HL-60/S4 treated with retinoic acid at 250 ng/mL for 4 days and 3 days (cell line): ENCODE data around the gene ILDR1.
"Not testable (repeated sequence)": the region's sequence is repeated elsewhere in the genome, so short reads cannot be mapped to it uniquely, and the experiment has no call there.

Experiments used
- in situ Hi-C: fragments of 300-500 bp; cut with MboI; formaldehyde crosslinking; loops from 2 replicates; pipeline ENCODE4 v1.7.0; 2022; ENCODE audit warnings: low sequenced_read_pairs

The ILDR1 gene

DNA sequence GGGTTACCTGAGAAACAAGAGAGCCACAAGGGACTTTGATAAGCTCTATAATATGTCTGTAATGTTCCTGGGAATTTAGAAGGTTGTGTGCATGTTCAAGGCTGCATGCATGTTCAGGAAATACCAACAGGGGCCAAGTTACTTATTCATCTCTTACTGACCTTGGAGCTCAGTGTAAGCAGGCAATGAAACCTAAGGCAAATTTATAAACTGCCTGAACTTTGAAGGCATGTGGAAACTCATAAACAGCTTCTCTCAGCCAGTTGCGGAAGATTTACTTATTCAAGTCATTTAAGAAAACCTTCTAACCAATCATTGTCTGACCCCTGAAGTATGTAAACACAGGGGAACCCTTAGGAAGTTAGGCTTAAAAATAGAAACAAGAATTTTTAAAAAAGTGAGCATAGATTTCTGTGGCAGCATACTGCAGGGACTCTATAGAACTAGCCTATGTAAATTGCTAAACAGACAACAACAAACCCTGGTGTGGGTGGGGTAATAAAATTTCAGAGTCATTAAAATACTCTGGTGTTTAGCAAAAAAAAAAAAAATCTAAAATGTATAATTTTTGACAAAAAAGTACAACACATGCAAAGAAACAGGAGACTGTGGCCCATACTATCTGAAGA is 70.6 kb downstream of the ILDR1 start:
- in situ Hi-C loops: no loop called here

DNA sequence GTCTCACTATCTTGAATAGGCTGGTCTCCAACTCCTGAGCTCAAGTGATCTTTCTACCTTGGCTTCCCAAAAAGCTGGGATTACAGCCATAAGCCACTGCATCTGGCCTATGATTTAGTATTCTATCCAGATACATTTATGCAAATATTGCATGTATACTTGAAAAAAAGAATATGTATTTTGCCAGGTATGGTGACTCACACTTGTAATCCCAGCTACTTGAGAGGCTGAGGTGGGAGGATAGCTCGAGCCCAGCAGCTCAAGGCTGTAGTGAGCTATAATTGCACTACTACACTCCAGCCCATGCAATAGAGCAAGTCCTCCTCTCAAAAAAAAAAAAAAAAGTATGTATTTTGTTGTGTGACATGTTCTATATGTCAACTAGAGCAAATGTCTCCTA is 73.4 kb downstream of the ILDR1 start:
- in situ Hi-C loops: no loop called here

DNA sequence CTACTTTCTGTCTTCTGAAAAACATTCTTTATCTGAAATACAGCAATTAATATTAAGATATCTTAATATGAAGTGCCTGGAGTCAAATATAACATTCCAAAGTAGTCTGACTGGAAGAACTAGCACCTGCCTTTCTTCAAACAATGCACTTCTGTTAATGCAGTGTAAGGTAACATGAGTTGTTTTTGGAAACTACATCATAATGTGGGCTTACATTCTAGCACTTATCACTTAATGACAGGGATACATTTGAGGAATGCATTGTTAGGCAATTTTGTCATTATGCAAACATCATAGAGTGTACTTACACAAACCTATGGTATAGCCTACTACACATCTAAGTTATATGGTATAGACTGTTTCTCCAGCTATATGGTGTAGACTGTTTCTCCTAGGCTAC is 78.6 kb downstream of the ILDR1 start:
- in situ Hi-C loops: no loop called here

DNA sequence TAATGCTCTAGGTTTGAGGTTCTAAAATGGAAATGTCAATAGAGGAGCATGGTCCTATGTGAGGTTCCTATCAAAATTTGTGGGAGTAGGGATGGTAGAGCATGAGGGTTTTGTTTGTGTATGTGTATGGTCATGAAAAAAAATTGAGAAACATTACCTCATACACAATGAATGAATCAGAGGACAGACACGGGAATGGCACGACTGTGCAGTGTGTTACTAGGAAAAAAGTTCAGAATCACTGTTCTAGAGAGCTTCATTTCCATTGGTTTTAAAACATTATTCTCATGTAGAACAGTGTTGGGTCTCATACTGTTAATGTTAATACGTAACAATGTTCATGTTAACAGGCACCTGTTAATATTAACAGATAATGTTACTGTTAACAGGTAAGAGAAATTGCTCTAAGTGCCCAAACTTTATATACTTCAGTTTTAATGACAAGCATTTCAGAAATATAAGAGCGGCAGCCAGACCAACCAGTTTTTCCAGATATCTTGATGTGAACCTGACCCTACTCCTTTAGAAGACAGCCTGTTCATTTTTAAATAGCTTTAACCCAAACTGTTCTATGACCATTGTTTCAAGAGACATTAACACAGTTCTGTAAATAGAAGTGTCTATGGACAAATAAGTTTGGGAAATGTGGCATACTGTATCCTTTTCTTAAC is 79.8 kb downstream of the ILDR1 start:
- in situ Hi-C loops: no loop called here

DNA sequence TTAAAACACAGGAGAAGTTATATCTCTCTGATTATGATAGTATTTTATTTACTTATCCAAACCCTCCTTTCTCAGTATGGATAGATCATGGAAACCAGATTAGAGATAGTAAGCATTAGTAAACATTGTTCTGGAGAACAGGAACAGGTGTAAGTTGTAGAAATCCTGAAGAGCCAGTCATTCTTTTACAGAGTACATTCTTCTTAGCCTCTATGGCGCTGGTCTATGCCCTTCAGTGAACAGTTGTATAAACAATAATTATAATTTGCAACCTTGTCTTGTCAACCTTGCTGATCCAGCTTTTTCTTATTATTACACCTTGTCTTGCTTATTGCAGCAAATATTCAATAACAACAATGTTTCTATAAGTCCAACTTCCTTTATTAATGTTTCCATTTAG is 80.5 kb downstream of the ILDR1 start:
- in situ Hi-C loops: no loop called here

DNA sequence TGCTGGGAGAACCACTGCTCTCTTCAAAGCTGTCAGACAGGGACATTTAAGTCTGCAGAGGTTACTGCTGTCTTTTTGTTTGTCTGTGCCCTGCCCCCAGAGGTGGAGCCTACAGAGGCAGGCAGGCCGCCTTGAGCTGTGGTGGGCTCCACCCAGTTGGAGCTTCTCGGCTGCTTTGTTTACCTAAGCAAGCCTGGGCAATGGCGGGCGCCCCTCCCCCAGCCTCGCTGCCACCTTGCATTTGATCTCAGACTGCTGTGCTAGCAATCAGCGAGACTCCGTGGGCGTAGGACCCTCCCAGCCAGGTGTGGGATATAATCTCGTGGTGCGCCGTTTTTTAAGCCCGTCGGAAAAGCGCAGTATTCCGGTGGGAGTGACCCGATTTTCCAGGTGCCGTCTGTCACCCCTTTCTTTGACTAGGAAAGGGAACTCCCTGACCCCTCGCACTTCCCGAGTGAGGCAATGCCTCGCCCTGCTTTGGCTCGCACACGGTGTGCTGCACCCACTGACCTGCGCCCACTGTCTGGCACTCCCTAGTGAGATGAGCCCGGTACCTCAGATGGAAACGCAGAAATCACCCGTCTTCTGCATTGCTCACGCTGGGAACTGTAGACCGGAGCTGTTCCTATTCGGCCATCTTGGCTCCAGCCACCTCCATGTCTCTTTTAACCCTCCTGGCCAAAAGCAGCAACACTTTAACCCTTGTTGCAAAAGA is 83.7 kb downstream of the ILDR1 start:
- in situ Hi-C loops: not testable (repeated sequence)
